ENCODE data around the gene MGAT3. TPM values are rescaled to one million over a fixed set of nuclear protein-coding genes. Genes with fewer than 3 reads are reported as not detected.

Gene MGAT3
- total and polyA plus RNA-seq, 9 of the 15 experiments (the other 6 are each of a cell fraction or from before 2014, with no cell fraction given), result 0.10 to 11.5 (median 4.6) TPM

- TF ChIP-seq TAL1 (IDR thresholded peaks at IDR 0.05), result peak; percentile 48; the same call in 1 of the 2 replicates
- no peak for TF ChIP-seq SMAD2 (IDR thresholded peaks at IDR 0.05; ENCODE audit: low read depth, low read length)
- TF ChIP-seq PKNOX1 (IDR thresholded peaks at IDR 0.05), result no peak
- no peak for TF ChIP-seq FOXA3 (CRISPR knock-in tag; conservative IDR thresholded peaks at IDR 0.05 in 1 of 2, IDR thresholded peaks at IDR 0.05 in 1 of 2)
- TF ChIP-seq ZNF583 (CRISPR knock-in tag; IDR thresholded peaks at IDR 0.05), result no peak
- TF ChIP-seq ZC3H4 (CRISPR knock-in tag; IDR thresholded peaks at IDR 0.05; ENCODE audit: borderline replicate concordance), result no peak
Observed at GRCh38 chr22:39508393-39508792, 51.6 kb downstream of the MGAT3 start (continued).

- no TSS peak for BruUV-seq (replicated peaks)
- POLR2A ChIA-PET, result interaction anchor here (0.6 to 4.0 kb wide), 4 partner anchors 10 to 194 kb away, joined by 3 to 20 read pairs (median 4); partner anchors contain the start of genes ATF4 and RPL3
- 90% methylated on average over 2 of the region's 4 CpGs for WGBS (ENCODE audit: insufficient coverage, low coverage, missing lambda C conversion rate)
- Histone ChIP-seq H3K9ac (ENCODE audit: insufficient read depth in 1 of 2, low read depth in 2 of 2, low read length in 2 of 2) (peak overlapping the region in 1 of 2 experiments; percentile 23; a peak in 1 of 4 replicates), H3K4me2 (ENCODE audit: insufficient read depth, low read length) (no peak overlapping the region), H3K36me3 (ENCODE audit: control insufficient read depth, insufficient read depth, low read length) (peaks cover 93% of the 10 kb centered on the region), H3K9me3 (replicated peaks; ENCODE audit: control insufficient read depth, insufficient read depth, low read depth, low read length) (no peaks in the 10 kb centered on the region), H2AFZ (ENCODE audit: low read depth, low read length) (no peak overlapping the region), H3K4me1 (replicated peaks in 1 of 2; ENCODE audit: control insufficient read depth in 2 of 2, insufficient read depth in 2 of 2, low read length in 2 of 2) (peaks cover 8 to 10% of the 10 kb centered on the region in 2 experiments; a peak in 3 of 5 replicates), H3K4me3 (no peak overlapping the region), H3K27ac (ENCODE audit: extremely low read depth, low read depth, low read length) (no peak overlapping the region), H4K20me1 (replicated peaks; ENCODE audit: control insufficient read depth, insufficient read depth, low read length) (peaks cover 9% of the 10 kb centered on the region), H3K79me2 (ENCODE audit: control insufficient read depth, insufficient read depth, low read length) (peaks cover 63% of the 10 kb centered on the region), H3K9me1 (ENCODE audit: control insufficient read depth, insufficient read depth, low read length) (peaks cover 2% of the 10 kb centered on the region), H3K27me3 (ENCODE audit: control insufficient read depth in 2 of 2, insufficient read depth in 2 of 2, low read length in 2 of 2) (no peaks in the 10 kb centered on the region)
- intact Hi-C loops (cut with micrococcal nuclease) (no loop called here), in situ Hi-C loops (cut with MboI) (no loop called here)
- CTCF ChIA-PET (ENCODE audit: low intra/inter-chr PET ratio), result no interaction called here
- no peak for DNase-seq (ENCODE audit: extremely low read depth in 1 of 4, low spot score in 3 of 4)
- FAIRE-seq, result no peak
- ATAC-seq, result no peak
- TF ChIP-seq THRB (CRISPR knock-in tag; conservative IDR thresholded peaks at IDR 0.05), result no peak
- TF ChIP-seq ZBTB49 (CRISPR knock-in tag; IDR thresholded peaks at IDR 0.05; ENCODE audit: borderline replicate concordance), result no peak
- TF ChIP-seq HDAC8 (tag; IDR thresholded peaks at IDR 0.05), result no peak
- no peak for TF ChIP-seq RBM39 (optimal IDR thresholded peaks at IDR 0.05; ENCODE audit: low read depth, low read length)
- no peak for TF ChIP-seq ZNF3 (CRISPR knock-in tag; IDR thresholded peaks at IDR 0.05)
- TF ChIP-seq KAT2B (IDR thresholded peaks at IDR 0.05; ENCODE audit: low read depth, low read length), result no peak
- TF ChIP-seq ARNT (IDR thresholded peaks at IDR 0.05), result no peak
- TF ChIP-seq ZNF277 (CRISPR knock-in tag; IDR thresholded peaks at IDR 0.05; ENCODE audit: borderline replicate concordance), result no peak
- TF ChIP-seq MEF2A (IDR thresholded peaks at IDR 0.05; ENCODE audit: control insufficient read depth, low read depth, low read length), result no peak
Observed at GRCh38 chr22:39510529-39511149, 53.8 kb downstream of the MGAT3 start.
